Body of pancreas (tissue), 4 donors: ENCODE results near the gene FBXO11. TPM values are rescaled to one million over a fixed set of nuclear protein-coding genes. Genes with fewer than 3 reads are reported as not detected.

Source experiments
- ATAC-seq: fragments of 150-250 bp; one replicate; pipeline ENCODE4 v1.9.1; 2016
- DNase-seq, 4 donors: peaks; one replicate each; pipeline ENCODE4 v3.0.0-alpha.2; 2019
- H3K27ac ChIP-seq, 4 donors: fragments of 200-600 bp; sonication (generic); 1 replicate in 3 of 4; 2 replicates in 1 of 4; pipeline versions ENCODE4 v1.5.1 to v1.6.1; 2016 to 2019; ENCODE audit warnings: mild to moderate bottlenecking in 1 of 4, mixed read lengths in 1 of 4, moderate library complexity in 1 of 4
- H3K27me3 ChIP-seq, 2 donors: fragments of 200-600 bp; sonication (generic); one replicate each; pipeline ENCODE4 v1.6.0; 2016; ENCODE audit warnings: mild to moderate bottlenecking in 1 of 2
- H3K36me3 ChIP-seq, 2 donors: fragments of 200-600 bp; sonication (generic); replicated peaks in 1 of 2; 2 replicates each; pipeline ENCODE4 v1.5.1; 2016; ENCODE audit warnings: low read depth in 2 of 2; ENCODE audit not compliant: insufficient read depth in 1 of 2
- H3K4me1 ChIP-seq: fragments of 200-600 bp; sonication (generic); one replicate; pipeline ENCODE4 v1.6.0; 2016
- H3K4me3 ChIP-seq, 2 donors: fragments of 200-600 bp; sonication (generic); 1 replicate in 1 of 2; 2 replicates in 1 of 2; pipeline ENCODE4 v1.5.1; 2016 to 2019
- H3K9me3 ChIP-seq, 3 donors: fragments of 200-600 bp; sonication (generic); 1 replicate in 2 of 3; 2 replicates in 1 of 3; pipeline ENCODE4 v1.5.1; 2016
- POLR2A ChIP-seq, 3 donors: fragments of 450-650 bp; IDR thresholded peaks; one replicate each; pipeline ENCODE4 v1.6.1; 2016; ENCODE audit warnings: antibody characterized with exemption in 3 of 3, mild to moderate bottlenecking in 2 of 3
- WGBS, 2 donors: methylation state at CpG; one replicate each; pipeline ENCODE4 v1.1.5; 2017; 5-methylcytosine and 5-hydroxymethylcytosine counted together
- intact Hi-C: fragments of 100-400 bp; cut with DNase I; formaldehyde crosslinking; loops from one replicate; pipeline ENCODE4 v1.15.1; 2023
- total RNA-seq, 2 donors: library from RNA; depleted of rRNA; stranded (reverse); fragments of >200 nt; gene quantifications; one replicate each; pipeline ENCODE4 v1.1.0, GENCODE V29; 2016
- TF ChIP-seq, protein P1 (sequence below), 7 experiments: fragments of 450-650 bp in 4 of 7; fragments of 200-600 bp in 3 of 7; sonication (generic) in 3 of 7; IDR thresholded peaks; one replicate each; pipeline ENCODE4 v1.5.1; 2016 to 2019; ENCODE audit warnings: antibody characterized with exemption in 7 of 7

The FBXO11 gene
- total RNA-seq, 2 donors from 2014 or later, result 25.1 to 41.0 TPM

DNA sequence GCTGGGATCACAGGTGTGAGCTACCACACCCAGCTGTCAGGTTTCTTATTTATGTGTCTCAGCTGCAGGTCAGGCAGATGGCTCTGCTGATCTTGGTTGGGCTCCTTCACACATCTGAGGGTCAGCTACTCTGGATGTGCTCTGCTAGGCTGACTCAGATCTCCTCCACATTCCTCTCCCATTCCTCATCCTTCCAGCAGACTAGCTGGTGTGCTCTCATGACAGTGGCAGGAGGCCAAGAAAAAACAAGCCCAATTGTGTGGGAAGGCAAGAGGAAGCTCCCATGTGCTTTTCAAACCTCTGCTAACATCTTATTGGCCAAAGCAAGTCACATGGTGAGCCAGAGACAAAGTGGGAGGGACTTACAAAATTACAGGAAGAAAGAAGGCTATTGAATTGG is 135.1 kb downstream of the FBXO11 start:
- H3K27ac ChIP-seq, result no peak overlapping the region
- ATAC-seq, result no peak
- TF ChIP-seq, protein P1, sequence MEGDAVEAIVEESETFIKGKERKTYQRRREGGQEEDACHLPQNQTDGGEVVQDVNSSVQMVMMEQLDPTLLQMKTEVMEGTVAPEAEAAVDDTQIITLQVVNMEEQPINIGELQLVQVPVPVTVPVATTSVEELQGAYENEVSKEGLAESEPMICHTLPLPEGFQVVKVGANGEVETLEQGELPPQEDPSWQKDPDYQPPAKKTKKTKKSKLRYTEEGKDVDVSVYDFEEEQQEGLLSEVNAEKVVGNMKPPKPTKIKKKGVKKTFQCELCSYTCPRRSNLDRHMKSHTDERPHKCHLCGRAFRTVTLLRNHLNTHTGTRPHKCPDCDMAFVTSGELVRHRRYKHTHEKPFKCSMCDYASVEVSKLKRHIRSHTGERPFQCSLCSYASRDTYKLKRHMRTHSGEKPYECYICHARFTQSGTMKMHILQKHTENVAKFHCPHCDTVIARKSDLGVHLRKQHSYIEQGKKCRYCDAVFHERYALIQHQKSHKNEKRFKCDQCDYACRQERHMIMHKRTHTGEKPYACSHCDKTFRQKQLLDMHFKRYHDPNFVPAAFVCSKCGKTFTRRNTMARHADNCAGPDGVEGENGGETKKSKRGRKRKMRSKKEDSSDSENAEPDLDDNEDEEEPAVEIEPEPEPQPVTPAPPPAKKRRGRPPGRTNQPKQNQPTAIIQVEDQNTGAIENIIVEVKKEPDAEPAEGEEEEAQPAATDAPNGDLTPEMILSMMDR (IDR thresholded peaks at IDR 0.05), result no peak
- TF ChIP-seq POLR2A (IDR thresholded peaks at IDR 0.05), result no peak

GRCh38 chr2:47769318-47769717 is 137.0 kb downstream of the FBXO11 start:
- ATAC-seq, result no peak
- H3K9me3 ChIP-seq, result no peaks in the 10 kb centered on the region
- H3K27ac ChIP-seq, result no peak overlapping the region
- DNase-seq, result no peak
- no peak overlapping the region for H3K4me3 ChIP-seq
- intact Hi-C loops, result loop anchor here (5.0 to 10.0 kb wide), 2 partner anchors 332 to 435 kb away; no protein-coding TSS in a partner anchor
- H3K36me3 ChIP-seq, result no peaks in the 10 kb centered on the region
- no peaks in the 10 kb centered on the region for H3K27me3 ChIP-seq
- H3K4me1 ChIP-seq, result peaks cover 4% of the 10 kb centered on the region
- 89 to 96% methylated on average over 9 of the region's 9 CpGs for WGBS, 2 donors
- no peak for TF ChIP-seq POLR2A (IDR thresholded peaks at IDR 0.05)
- TF ChIP-seq, protein P1 (IDR thresholded peaks at IDR 0.05), result no peak

More for the DNA sequence above, 135.1 kb downstream of the FBXO11 start:
- H3K9me3 ChIP-seq, result no peaks in the 10 kb centered on the region
- no peaks in the 10 kb centered on the region for H3K36me3 ChIP-seq
- H3K4me3 ChIP-seq, result no peak overlapping the region
- DNase-seq, result peak in 2 of 4 donors; percentile 41 to 45
- H3K4me1 ChIP-seq, result peaks cover 4% of the 10 kb centered on the region
- H3K27me3 ChIP-seq, result no peaks in the 10 kb centered on the region
- intact Hi-C loops, result no loop called here

DNA sequence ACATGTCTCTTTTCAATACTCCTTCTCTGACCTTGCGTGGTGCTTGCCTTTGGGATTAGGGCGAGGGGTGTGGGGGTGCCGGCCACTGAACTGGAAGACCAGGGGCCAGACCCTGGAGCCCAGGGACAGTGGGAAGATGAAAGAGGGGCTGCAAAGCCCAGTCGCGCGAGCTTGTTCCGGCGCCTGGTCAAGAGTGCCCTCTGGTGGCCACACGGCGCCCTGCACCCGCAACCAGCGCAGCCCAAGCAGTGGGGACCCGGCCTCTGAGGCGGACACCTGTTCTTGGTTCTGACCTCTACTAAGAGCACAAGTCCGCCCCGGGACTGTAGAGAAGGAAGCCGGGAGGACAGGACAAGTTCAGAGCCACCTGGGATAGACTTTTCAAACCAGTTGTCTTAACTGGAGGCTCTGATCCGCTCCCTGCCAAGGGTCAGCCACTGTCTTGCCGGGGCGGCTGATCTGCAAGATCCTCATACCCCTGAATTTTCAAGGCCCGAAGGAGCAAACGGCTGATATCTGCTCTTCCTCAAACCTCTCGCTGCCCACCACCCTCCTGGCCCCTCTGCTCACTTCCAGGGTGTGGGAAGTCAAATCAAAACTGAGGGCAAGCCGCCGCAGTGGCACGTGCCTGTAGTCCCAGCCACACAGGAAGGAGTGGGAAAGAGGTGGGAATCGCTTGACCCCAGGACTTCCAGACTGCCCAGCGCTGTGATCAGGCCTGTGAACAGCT is 138.3 kb downstream of the FBXO11 start:
- ATAC-seq, result peak; percentile 74
- Histone ChIP-seq H3K4me3 (no peak overlapping the region), H3K27me3 (no peaks in the 10 kb centered on the region), H3K4me1 (peaks cover 4% of the 10 kb centered on the region), H3K9me3 (no peaks in the 10 kb centered on the region), H3K27ac (no peak overlapping the region), H3K36me3 (no peaks in the 10 kb centered on the region)
- intact Hi-C loops, result loop anchor here (5.0 to 10.0 kb wide), 2 partner anchors 331 to 433 kb away; no protein-coding TSS in a partner anchor
- DNase-seq, result peak; percentile 64 to 75 (median 68)
- TF ChIP-seq, protein P1 (IDR thresholded peaks at IDR 0.05), result peak; percentile 87 to 98 (median 92)
- no peak for TF ChIP-seq POLR2A (IDR thresholded peaks at IDR 0.05)
- 26 to 36% methylated on average over 20 to 28 of the region's 28 CpGs for WGBS, 2 donors

- no peak overlapping the region for H3K27ac ChIP-seq
- intact Hi-C loops, result loop anchor here (5.0 to 10.0 kb wide), 2 partner anchors 330 to 433 kb away; no protein-coding TSS in a partner anchor
- H3K9me3 ChIP-seq, result no peaks in the 10 kb centered on the region
- no peaks in the 10 kb centered on the region for H3K36me3 ChIP-seq
- H3K27me3 ChIP-seq, result no peaks in the 10 kb centered on the region
- TF ChIP-seq, protein P1 (IDR thresholded peaks at IDR 0.05), result no peak
- TF ChIP-seq POLR2A (IDR thresholded peaks at IDR 0.05), result no peak
- ATAC-seq (no peak), DNase-seq (no peak)
- H3K4me3 ChIP-seq, result no peak overlapping the region
- WGBS, 2 donors, result 16 to 25% methylated on average over 3 of the region's 3 CpGs
- peaks cover 4% of the 10 kb centered on the region for H3K4me1 ChIP-seq
Measured at GRCh38 chr2:47767497-47767844, 138.8 kb downstream of the FBXO11 start.
